DMS153 (cell line): Measurements from ENCODE around the gene XBP1.
"Not testable (repeated sequence)": the region's sequence is repeated elsewhere in the genome, so short reads cannot be mapped to it uniquely, and the experiment has no call there.

Experiments used
- DNase-seq: peaks from one replicate; lab custom pipeline; 2025; lab: John Stamatoyannopoulos, UW

The XBP1 gene

GRCh38 chr22:28800308-28801041, at the start of gene XBP1:
Gene XBP1 (minus strand): TSS chr22:28800569.
- peak; percentile 84 for DNase-seq

DNA sequence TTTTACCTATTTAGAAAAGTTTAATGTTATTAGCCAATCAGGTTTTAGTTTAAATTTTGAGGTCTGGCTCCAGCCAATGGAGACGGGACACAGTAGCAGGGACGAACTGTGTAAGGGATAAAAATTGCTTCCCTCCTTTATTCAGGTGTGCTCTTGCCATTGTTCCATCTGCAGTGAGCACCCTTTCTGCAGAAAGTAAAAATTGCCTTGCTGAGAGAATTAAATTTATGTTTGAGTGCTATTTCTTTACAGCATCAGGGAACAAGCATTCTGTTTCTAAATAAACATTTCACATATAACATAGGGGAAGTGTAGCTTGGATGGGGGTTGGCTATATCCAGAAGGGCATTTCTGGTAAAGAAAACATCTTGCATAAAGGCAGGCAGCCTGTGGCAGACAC, 46.6 kb upstream of the XBP1 start:
- DNase-seq: no peak

- not testable (repeated sequence) for DNase-seq
Observed at GRCh38 chr22:28844277-28844676, 43.9 kb upstream of the XBP1 start.

DNA sequence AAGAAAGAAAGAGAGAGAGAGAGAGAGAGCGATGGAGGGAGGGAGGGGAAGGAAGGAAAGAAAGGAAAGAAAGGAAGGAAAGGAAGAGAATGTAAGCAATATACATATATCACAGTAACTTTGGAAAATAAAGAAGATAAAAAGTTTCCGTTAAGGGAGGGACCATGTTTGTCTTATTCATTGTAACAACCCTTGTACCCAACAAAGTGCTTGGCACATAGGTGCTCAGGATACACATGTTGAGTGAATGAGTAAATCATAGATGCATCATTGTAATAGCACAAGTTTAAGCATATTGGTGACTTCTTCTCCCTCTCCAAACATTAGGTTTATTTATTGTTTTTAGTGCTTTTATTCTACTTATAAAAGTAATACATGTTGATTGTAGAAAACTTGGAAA, 43.3 kb upstream of the XBP1 start:
- DNase-seq: no peak

DNA sequence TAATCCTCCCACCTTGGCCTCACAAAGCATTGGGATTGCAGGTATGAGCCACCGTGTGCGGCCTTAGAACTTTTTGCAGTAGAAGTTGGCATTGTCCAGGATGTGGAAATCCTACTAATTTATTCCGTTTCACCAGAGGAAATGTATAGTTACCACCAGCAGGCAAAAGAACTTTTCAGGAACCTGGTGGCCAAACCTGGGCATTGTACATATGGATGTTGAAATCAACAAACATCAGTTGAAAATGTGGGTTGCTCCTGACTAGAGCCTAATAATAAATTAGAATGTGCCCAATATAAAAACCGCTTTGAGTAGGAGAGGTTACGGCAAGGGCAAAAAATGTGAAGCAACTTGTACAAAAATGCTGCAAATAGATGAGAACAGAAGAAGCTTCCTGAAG, 40.7 kb upstream of the XBP1 start:
- no peak for DNase-seq

- DNase-seq: no peak
Observed at GRCh38 chr22:28838971-28839370, 38.6 kb upstream of the XBP1 start.

GRCh38 chr22:28837640-28838039, 37.3 kb upstream of the XBP1 start:
- DNase-seq: no peak

DNA sequence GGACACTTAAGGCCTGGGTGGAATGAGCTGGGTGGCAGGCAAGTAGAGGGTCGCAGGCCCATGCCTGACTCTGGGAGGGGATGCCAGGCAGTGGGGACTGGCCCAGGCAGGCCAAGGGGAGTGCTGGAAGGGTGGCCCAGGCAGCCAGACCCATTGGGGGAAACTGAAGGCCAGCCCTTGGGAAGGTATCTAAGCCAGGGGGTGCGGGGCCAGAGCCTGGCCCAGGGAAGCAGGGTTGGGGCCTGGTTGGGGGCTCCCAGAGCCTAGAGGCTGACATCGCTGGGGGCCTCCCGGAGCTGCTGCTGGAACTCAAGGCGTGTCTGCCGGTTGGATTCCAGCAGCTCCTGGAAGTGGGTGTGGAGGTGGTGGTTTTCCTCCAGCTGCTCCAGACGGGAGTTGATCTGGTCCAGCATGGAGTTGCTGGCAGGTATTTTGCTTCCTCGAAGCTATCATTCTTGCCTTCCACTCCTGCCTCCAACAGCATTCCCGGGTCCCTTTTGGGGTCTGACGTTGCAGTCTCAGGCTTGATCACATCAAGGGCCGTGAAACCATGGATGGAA, 35.3 kb upstream of the XBP1 start:
- no peak for DNase-seq

- no peak for DNase-seq
Observed at GRCh38 chr22:28833276-28833923, 33.0 kb upstream of the XBP1 start.

DNA sequence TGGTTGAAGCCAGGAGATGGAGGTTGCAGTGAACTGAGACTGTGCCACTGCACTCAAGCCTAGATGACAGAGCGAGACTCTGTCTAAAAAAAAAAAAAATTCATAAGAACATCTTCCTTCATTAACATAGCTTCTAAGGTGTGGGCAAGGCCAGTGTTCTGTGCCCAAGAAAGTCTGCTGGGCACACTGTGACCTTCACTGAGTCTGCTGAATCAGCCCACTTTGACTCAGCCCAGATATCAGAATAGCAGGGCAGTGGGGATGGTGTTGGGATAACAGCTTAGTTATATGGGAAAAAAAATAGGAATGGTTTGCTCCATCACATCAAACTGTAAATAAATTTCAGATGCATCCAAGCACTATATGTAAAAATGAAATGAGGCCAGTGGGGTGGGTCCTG, 32.4 kb upstream of the XBP1 start:
- no peak for DNase-seq

DNA sequence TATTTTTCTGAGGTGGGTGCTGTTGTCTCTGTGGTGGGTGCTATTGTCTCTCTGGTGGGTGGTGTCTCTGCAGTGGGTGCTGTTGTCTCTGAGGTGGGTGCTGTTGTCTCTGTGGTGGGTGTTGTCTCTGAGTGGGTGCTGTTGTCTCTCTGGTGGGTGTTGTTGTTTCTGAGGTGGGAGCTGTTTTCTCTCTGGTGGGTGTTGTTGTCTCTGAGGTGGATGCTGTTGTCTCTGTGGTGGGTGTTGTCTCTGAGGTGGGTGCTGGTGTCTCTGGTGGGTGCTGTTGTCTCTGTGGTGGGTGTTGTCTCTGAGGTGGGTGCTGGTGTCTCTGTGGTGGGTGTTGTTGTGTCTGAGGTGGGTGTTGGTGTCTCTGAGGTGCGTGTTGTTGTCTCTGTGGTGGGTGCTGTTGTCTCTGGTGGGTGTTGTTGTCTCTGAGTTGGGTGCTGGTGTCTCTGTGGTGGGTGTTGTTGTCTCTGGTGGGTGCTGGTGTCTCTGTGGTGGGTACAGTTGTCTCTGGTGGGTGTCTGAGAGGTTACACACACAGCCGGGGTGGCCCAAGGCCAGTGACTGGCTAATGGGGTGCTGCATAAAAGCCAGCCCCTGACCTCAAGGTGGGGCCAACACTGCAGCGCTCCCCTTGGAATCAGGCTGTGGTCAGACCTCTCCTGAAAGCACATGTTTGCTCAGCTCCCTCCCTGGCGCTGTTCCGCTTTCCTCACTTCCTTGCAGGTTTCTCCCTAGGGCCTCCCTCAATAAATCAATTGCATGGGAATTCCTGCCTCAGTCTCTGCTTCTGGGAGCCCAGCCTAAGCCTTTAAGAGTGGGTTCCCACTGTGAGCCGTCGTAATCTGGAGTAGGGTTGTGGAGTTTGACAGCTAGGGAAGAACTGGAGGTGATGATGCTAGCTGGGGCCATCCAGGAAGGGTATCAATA, 31.0 kb upstream of the XBP1 start:
- no peak for DNase-seq

GRCh38 chr22:28830441-28830840, 30.1 kb upstream of the XBP1 start:
- no peak for DNase-seq

GRCh38 chr22:28829358-28830181, 29.2 kb upstream of the XBP1 start:
- peak; percentile 20 for DNase-seq

- DNase-seq: no peak
Observed at GRCh38 chr22:28826921-28827320, 26.6 kb upstream of the XBP1 start.

- not testable (repeated sequence) for DNase-seq
Observed at GRCh38 chr22:28826430-28826829, 26.1 kb upstream of the XBP1 start.

- not testable (repeated sequence) for DNase-seq
Observed at GRCh38 chr22:28824455-28824854, 24.1 kb upstream of the XBP1 start.

- peak; percentile 97 for DNase-seq
Observed at GRCh38 chr22:28822930-28823551, 22.7 kb upstream of the XBP1 start.

GRCh38 chr22:28821452-28821851, 21.1 kb upstream of the XBP1 start:
- DNase-seq: no peak

- no peak for DNase-seq
Observed at GRCh38 chr22:28820885-28821284, 20.5 kb upstream of the XBP1 start.

GRCh38 chr22:28819253-28820096, 19.1 kb upstream of the XBP1 start:
- DNase-seq: no peak
